CD8-positive, alpha-beta memory T cell (primary cell): Measurements from ENCODE around the gene CD2AP. TPM values are rescaled to one million over a fixed set of nuclear protein-coding genes. Genes with fewer than 3 reads are reported as not detected.
"Not testable (repeated sequence)": the region's sequence is repeated elsewhere in the genome, so short reads cannot be mapped to it uniquely, and the experiment has no call there.

ENCODE experiments used
- CTCF ChIA-PET: fragments of 350-600 bp; sonication (Branson Sonifier 250); formaldehyde crosslinking; loops from one replicate; lab custom pipeline; 2021; ENCODE audit warnings: antibody characterized with exemption; lab: Charles Lee
- POLR2A ChIA-PET: fragments of 350-600 bp; sonication (Branson Sonifier 250); formaldehyde crosslinking; loops from one replicate; lab custom pipeline; 2021; ENCODE audit warnings: antibody characterized with exemption; lab: Charles Lee
- DNase-seq, 5 donors: peaks; one replicate each; pipeline versions ENCODE4 v3.0.0 to v3.0.0-alpha.2; 2020 to 2022; ENCODE audit warnings: mixed read lengths in 1 of 5
- H3K27ac ChIP-seq: one replicate; pipeline ENCODE4 v1.7.0; 2013; ENCODE audit warnings: low read depth, mild to moderate bottlenecking, low read length, moderate library complexity
- H3K27me3 ChIP-seq: 2 replicates; pipeline ENCODE4 v1.7.0; 2013; ENCODE audit warnings: low read length, mild to moderate bottlenecking; ENCODE audit not compliant: insufficient read depth, poor library complexity, severe bottlenecking
- H3K36me3 ChIP-seq: 2 replicates; pipeline ENCODE4 v1.7.0; 2013; ENCODE audit warnings: mild to moderate bottlenecking, low read length, moderate library complexity; ENCODE audit not compliant: insufficient read depth
- H3K4me1 ChIP-seq: 2 replicates; pipeline ENCODE4 v1.7.0; 2013; ENCODE audit warnings: mild to moderate bottlenecking, low read length, moderate library complexity; ENCODE audit not compliant: insufficient read depth
- H3K4me3 ChIP-seq: 2 replicates; pipeline ENCODE4 v1.7.0; 2013; ENCODE audit warnings: mild to moderate bottlenecking, low read length
- H3K9me3 ChIP-seq: 2 replicates; pipeline ENCODE4 v1.7.0; 2013; ENCODE audit warnings: mild to moderate bottlenecking, low read length
- H3K27ac Mint-ChIP-seq, 8 donors: one replicate each; pipeline ENCODE4 v1.8.0; 2020 to 2021; ENCODE audit warnings: mixed read lengths in 8 of 8, mild to moderate bottlenecking in 6 of 8, inconsistent platforms in 3 of 8, moderate library complexity in 3 of 8
- H3K27me3 Mint-ChIP-seq, 2 donors: one replicate each; pipeline ENCODE4 v1.8.0; 2020 to 2021; ENCODE audit warnings: mixed read lengths in 2 of 2, mild to moderate bottlenecking in 1 of 2, moderate library complexity in 1 of 2
- H3K36me3 Mint-ChIP-seq, 3 donors: one replicate each; pipeline ENCODE4 v1.8.0; 2020 to 2021; ENCODE audit warnings: mixed read lengths in 3 of 3, inconsistent platforms in 1 of 3, mild to moderate bottlenecking in 1 of 3
- H3K4me1 Mint-ChIP-seq, 3 donors: one replicate each; pipeline ENCODE4 v1.8.0; 2020 to 2021; ENCODE audit warnings: mixed read lengths in 3 of 3, inconsistent platforms in 1 of 3, mild to moderate bottlenecking in 1 of 3
- H3K4me3 Mint-ChIP-seq, 7 donors: one replicate each; pipeline ENCODE4 v1.8.0; 2020 to 2021; ENCODE audit warnings: mixed read lengths in 7 of 7, mild to moderate bottlenecking in 6 of 7, moderate library complexity in 4 of 7, inconsistent platforms in 2 of 7
- H3K9me3 Mint-ChIP-seq, 5 donors: one replicate each; pipeline ENCODE4 v1.8.0; 2020 to 2022; ENCODE audit warnings: mixed read lengths in 5 of 5, mild to moderate bottlenecking in 3 of 5, moderate library complexity in 2 of 5, inconsistent platforms in 1 of 5
- polyA plus RNA-seq: library from polyadenylated mRNA; unstranded; fragments of 300-500 nt; fragmentation: Illumina TruSeq; gene quantifications from one replicate; pipeline ENCODE4 v1.2.3, GENCODE V29; 2021
- total RNA-seq, 2 experiments: library from RNA; stranded (reverse); gene quantifications; one replicate each; pipeline ENCODE4 v1.2.3, GENCODE V29; 2021

CD2AP gene
- total and polyA plus RNA-seq, 3 experiments from 2014 or later, result 9.3 to 30.7 (median 28.8) TPM

DNA sequence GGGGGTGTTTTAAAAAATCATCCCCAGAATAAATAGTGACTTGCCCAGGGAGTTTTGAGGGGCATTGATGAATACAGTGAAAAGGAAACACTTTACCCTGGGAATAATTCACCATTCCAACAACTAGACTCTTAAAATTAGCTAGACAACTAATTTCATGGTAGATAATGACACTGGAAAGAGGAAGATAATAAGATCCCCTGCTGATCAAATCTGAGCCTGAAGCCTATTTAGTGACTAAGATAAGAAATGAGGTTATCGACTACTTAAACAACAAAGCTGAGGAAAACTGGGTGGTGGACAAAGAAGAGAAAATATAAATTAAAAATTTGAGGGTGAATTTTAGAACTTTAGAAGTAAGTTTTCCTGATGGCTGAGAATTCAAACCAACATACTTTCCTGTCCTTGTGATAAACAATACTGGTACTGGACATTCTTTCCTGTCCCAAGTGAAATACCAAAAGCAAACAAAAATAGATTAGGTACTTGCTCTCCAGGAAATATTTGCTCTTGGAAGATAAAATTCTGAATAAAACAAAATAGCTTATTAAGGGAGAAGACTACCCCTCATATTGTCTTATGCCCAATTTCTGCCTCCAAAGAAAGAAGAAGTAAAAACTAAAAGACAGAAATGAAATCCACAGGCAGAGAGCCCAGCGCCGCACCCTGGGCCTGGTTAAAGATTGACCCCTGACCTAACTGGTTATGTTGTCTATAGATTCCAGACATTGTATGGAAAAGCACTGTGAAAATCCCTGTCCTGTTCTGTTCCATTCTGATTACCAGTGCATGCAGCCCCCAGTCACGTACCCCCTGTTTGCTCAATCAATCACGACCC lies 156.8 kb downstream of the CD2AP start:
- Histone ChIP-seq H3K27ac (no peak overlapping the region), H3K9me3 (no peaks in the 10 kb centered on the region), H3K4me1 (peaks cover 7% of the 10 kb centered on the region), H3K4me3 (no peak overlapping the region), H3K36me3 (no peaks in the 10 kb centered on the region), H3K27me3 (no peaks in the 10 kb centered on the region)
- Mint-ChIP-seq H3K36me3 (peaks cover 0 to 4% (median 0%) of the 10 kb centered on the region in 3 donors), H3K4me1 (peaks cover 10 to 13% (median 12%) of the 10 kb centered on the region in 3 donors), H3K9me3 (no peaks in the 10 kb centered on the region), H3K4me3 (no peak overlapping the region), H3K27ac (no peak overlapping the region), H3K27me3 (peaks cover 9 to 12% of the 10 kb centered on the region in 2 donors)
- CTCF ChIA-PET, result interaction anchor here (1.5 kb wide), 1 partner anchor 18 kb away, joined by 3 read pairs; no protein-coding TSS in a partner anchor
- no peak for DNase-seq
- POLR2A ChIA-PET, result no interaction called here

DNA sequence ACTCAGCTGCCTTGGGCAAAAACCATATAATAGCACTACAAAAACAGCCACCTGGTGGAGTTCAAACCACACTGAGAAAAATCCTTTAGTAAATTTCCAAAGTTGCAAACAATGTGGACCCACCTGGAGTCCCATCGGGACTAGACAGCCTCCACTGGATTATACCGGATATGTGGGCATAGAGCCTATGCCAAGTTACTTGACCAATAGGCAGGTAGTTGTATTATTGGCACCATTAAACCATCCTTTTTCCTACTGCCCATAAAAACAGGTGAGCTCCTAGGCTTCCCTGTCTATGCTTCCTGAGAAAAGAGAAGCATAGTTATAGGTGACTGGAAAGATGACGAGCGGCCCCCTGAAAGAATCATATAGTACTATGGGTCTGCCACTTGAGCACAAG lies 169.1 kb downstream of the CD2AP start:
- Histone ChIP-seq H3K36me3 (no peaks in the 10 kb centered on the region), H3K4me3 (no peak overlapping the region), H3K27ac (no peak overlapping the region), H3K9me3 (no peaks in the 10 kb centered on the region), H3K4me1 (peaks cover 11% of the 10 kb centered on the region), H3K27me3 (no peaks in the 10 kb centered on the region)
- H3K4me1 Mint-ChIP-seq, result no peaks in the 10 kb centered on the region
- H3K27ac Mint-ChIP-seq, result no peak overlapping the region
- H3K4me3 Mint-ChIP-seq, result no peak overlapping the region
- H3K9me3 Mint-ChIP-seq, result peaks cover 0 to 2% (median 0%) of the 10 kb centered on the region in 5 donors
- H3K27me3 Mint-ChIP-seq, result peaks cover 5 to 10% of the 10 kb centered on the region in 2 donors
- H3K36me3 Mint-ChIP-seq, result no peaks in the 10 kb centered on the region
- no peak for DNase-seq
- ChIA-PET CTCF (no interaction called here), POLR2A (no interaction called here)

DNA sequence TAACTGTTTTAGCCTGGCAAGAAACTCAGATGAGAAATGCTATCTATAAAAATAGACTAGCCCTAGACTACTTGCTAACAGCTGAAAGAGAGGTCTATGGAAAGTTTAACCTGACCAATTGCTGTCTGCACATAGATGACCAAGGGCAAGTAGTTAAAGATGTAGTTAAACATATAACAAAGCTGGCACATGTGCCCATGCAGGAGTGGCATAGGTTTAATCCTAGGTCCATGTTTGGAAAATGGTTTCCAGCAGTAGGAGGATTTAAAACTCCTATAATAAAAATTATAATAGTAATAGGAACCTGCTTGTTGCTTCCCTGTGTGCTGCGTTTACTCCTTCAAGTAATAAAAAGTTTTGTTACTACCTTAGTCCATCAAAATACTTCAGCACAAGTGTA lies 169.6 kb downstream of the CD2AP start:
- H3K4me1 Mint-ChIP-seq, result no peaks in the 10 kb centered on the region
- H3K4me3 Mint-ChIP-seq, result no peak overlapping the region
- no peaks in the 10 kb centered on the region for H3K9me3 Mint-ChIP-seq
- no peak overlapping the region for H3K27ac Mint-ChIP-seq
- H3K27me3 Mint-ChIP-seq, result peaks cover 0 to 5% of the 10 kb centered on the region in 2 donors
- Histone ChIP-seq H3K4me3 (no peak overlapping the region), H3K27ac (no peak overlapping the region), H3K36me3 (no peaks in the 10 kb centered on the region), H3K4me1 (peaks cover 11% of the 10 kb centered on the region), H3K9me3 (no peaks in the 10 kb centered on the region), H3K27me3 (no peaks in the 10 kb centered on the region)
- no peaks in the 10 kb centered on the region for H3K36me3 Mint-ChIP-seq
- ChIA-PET POLR2A (no interaction called here), CTCF (no interaction called here)
- no peak for DNase-seq

DNA sequence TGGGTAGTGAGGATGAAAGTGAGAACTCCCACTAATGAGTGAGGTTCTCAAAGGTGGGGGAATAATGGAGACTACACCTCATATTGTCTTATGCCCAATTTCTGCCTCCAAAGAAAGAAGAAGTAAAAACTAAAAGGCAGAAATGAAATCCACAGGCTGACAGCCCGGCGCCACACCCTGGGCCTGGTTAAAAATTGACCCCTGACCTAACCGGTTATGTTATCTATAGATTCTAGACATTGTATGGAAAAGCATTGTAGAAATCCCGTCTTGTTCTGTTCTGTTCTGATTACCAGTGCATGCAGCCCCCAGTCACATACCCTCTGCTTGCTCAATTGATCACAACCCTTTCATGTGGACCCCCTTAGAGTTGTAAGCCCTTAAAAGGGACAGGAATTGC lies 170.0 kb downstream of the CD2AP start:
- H3K27ac ChIP-seq, H3K36me3 ChIP-seq, H3K4me3 Mint-ChIP-seq, H3K27me3 Mint-ChIP-seq, DNase-seq, H3K9me3 Mint-ChIP-seq, H3K4me1 Mint-ChIP-seq, H3K27me3 ChIP-seq, H3K9me3 ChIP-seq, H3K4me3 ChIP-seq, CTCF ChIA-PET, H3K27ac Mint-ChIP-seq, POLR2A ChIA-PET, H3K36me3 Mint-ChIP-seq: not testable (repeated sequence)
- H3K4me1 ChIP-seq, result peaks cover 11% of the 10 kb centered on the region

GRCh38 chr6:47648031-47648430 lies 170.4 kb downstream of the CD2AP start:
- Histone ChIP-seq H3K9me3 (no peaks in the 10 kb centered on the region), H3K36me3 (no peaks in the 10 kb centered on the region), H3K27ac (no peak overlapping the region), H3K27me3 (no peaks in the 10 kb centered on the region), H3K4me1 (peaks cover 11% of the 10 kb centered on the region), H3K4me3 (no peak overlapping the region)
- Mint-ChIP-seq H3K36me3 (no peaks in the 10 kb centered on the region), H3K27ac (no peak overlapping the region), H3K9me3 (no peaks in the 10 kb centered on the region), H3K27me3 (no peaks in the 10 kb centered on the region), H3K4me3 (no peak overlapping the region), H3K4me1 (no peaks in the 10 kb centered on the region)
- CTCF ChIA-PET, result no interaction called here
- POLR2A ChIA-PET, result no interaction called here
- no peak for DNase-seq

GRCh38 chr6:47650553-47651432 lies 173.2 kb downstream of the CD2AP start:
- no peaks in the 10 kb centered on the region for H3K36me3 Mint-ChIP-seq
- Histone ChIP-seq H3K9me3 (no peaks in the 10 kb centered on the region), H3K27me3 (no peaks in the 10 kb centered on the region), H3K27ac (no peak overlapping the region), H3K4me3 (no peak overlapping the region), H3K4me1 (peaks cover 11% of the 10 kb centered on the region), H3K36me3 (no peaks in the 10 kb centered on the region)
- H3K4me1 Mint-ChIP-seq, result peaks cover 0 to under 1% (median 0%) of the 10 kb centered on the region in 3 donors
- ChIA-PET CTCF (no interaction called here), POLR2A (no interaction called here)
- no peak overlapping the region for H3K4me3 Mint-ChIP-seq
- no peak overlapping the region for H3K27ac Mint-ChIP-seq
- H3K9me3 Mint-ChIP-seq, result no peaks in the 10 kb centered on the region
- no peaks in the 10 kb centered on the region for H3K27me3 Mint-ChIP-seq
- no peak for DNase-seq

DNA sequence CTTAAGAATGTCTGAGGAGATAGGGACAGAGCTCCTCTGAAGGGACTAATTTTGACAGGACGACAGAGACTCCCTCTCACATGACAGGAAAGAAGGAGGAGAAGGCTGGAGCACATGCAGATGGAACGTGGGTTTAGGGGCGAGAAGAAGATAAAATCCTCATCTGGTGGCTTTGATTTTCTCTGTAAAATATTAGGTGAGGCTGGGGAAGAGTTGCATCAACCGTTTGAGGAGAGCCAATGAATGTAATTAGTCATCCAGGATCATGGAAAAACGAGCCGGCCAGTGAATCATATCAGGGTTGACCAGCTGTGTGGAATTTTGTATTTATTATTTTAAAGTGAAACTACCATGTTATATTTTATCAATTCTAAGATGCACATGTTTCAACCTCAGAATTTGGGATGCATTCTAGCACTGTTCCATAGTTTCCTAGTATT lies 173.9 kb downstream of the CD2AP start:
- ChIA-PET POLR2A (no interaction called here), CTCF (no interaction called here)
- peaks cover 11% of the 10 kb centered on the region for H3K4me1 ChIP-seq
- DNase-seq, result no peak
- no peaks in the 10 kb centered on the region for H3K9me3 Mint-ChIP-seq
- H3K4me3 ChIP-seq, result no peak overlapping the region
- H3K4me1 Mint-ChIP-seq, result peaks cover 0 to 3% (median 0%) of the 10 kb centered on the region in 3 donors
- no peaks in the 10 kb centered on the region for H3K27me3 Mint-ChIP-seq
- H3K9me3 ChIP-seq, result no peaks in the 10 kb centered on the region
- H3K36me3 Mint-ChIP-seq, result no peaks in the 10 kb centered on the region
- H3K27me3 ChIP-seq, result no peaks in the 10 kb centered on the region
- H3K4me3 Mint-ChIP-seq, result no peak overlapping the region
- no peaks in the 10 kb centered on the region for H3K36me3 ChIP-seq
- H3K27ac ChIP-seq, result no peak overlapping the region
- no peak overlapping the region for H3K27ac Mint-ChIP-seq

GRCh38 chr6:47653706-47654105 lies 176.1 kb downstream of the CD2AP start:
- H3K4me3 Mint-ChIP-seq, result no peak overlapping the region
- H3K27ac ChIP-seq, result no peak overlapping the region
- no peak for DNase-seq
- no peaks in the 10 kb centered on the region for H3K27me3 ChIP-seq
- H3K36me3 ChIP-seq, result no peaks in the 10 kb centered on the region
- CTCF ChIA-PET, result interaction anchor here (1.4 kb wide), 1 partner anchor 20 kb away, joined by 3 read pairs; no protein-coding TSS in a partner anchor
- POLR2A ChIA-PET, result no interaction called here
- H3K9me3 Mint-ChIP-seq, result no peaks in the 10 kb centered on the region
- H3K4me3 ChIP-seq, result no peak overlapping the region
- peaks cover 0 to 1% (median 0%) of the 10 kb centered on the region in 3 donors for H3K36me3 Mint-ChIP-seq
- peaks cover 11% of the 10 kb centered on the region for H3K4me1 ChIP-seq
- no peak overlapping the region for H3K27ac Mint-ChIP-seq
- H3K27me3 Mint-ChIP-seq, result no peaks in the 10 kb centered on the region
- no peaks in the 10 kb centered on the region for H3K9me3 ChIP-seq
- H3K4me1 Mint-ChIP-seq, result peaks cover 0 to 3% (median 0%) of the 10 kb centered on the region in 3 donors
